Lower leg skin (tissue), 3 donors: ENCODE data around the gene NKAIN4.

Experiments
- POLR2A ChIP-seq, 2 donors: fragments of 450-650 bp; IDR thresholded peaks; one replicate each; pipeline ENCODE4 v1.6.1; 2016 to 2017; ENCODE audit warnings: antibody characterized with exemption in 2 of 2, mild to moderate bottlenecking in 1 of 2, moderate library complexity in 1 of 2
- TF ChIP-seq, protein P1 (sequence below), 3 donors: fragments of 450-650 bp; IDR thresholded peaks; one replicate each; pipeline ENCODE4 v1.5.1; 2016; ENCODE audit warnings: antibody characterized with exemption in 3 of 3, mild to moderate bottlenecking in 3 of 3, moderate library complexity in 2 of 3

GRCh38 chr20:63253438-63254231 lies 628 bp downstream of the NKAIN4 start:
- TF ChIP-seq, protein P1, sequence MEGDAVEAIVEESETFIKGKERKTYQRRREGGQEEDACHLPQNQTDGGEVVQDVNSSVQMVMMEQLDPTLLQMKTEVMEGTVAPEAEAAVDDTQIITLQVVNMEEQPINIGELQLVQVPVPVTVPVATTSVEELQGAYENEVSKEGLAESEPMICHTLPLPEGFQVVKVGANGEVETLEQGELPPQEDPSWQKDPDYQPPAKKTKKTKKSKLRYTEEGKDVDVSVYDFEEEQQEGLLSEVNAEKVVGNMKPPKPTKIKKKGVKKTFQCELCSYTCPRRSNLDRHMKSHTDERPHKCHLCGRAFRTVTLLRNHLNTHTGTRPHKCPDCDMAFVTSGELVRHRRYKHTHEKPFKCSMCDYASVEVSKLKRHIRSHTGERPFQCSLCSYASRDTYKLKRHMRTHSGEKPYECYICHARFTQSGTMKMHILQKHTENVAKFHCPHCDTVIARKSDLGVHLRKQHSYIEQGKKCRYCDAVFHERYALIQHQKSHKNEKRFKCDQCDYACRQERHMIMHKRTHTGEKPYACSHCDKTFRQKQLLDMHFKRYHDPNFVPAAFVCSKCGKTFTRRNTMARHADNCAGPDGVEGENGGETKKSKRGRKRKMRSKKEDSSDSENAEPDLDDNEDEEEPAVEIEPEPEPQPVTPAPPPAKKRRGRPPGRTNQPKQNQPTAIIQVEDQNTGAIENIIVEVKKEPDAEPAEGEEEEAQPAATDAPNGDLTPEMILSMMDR (IDR thresholded peaks at IDR 0.05), result no peak
- TF ChIP-seq POLR2A (IDR thresholded peaks at IDR 0.05), result no peak
